Activated CD4-positive, alpha-beta T cell treated with anti-CD3 and anti-CD28 coated beads, Interleukin-2, amount 50 U/mL, for 48 hours (primary cell): ENCODE measurements around the gene DNER.

Experiments used
- DNase-seq, 2 experiments: peaks; one replicate each; pipeline ENCODE4 v3.0.0-alpha.2; 2020

Gene DNER

GRCh38 chr2:229313591-229313990 is 400.8 kb downstream of the DNER start:
- no peak for DNase-seq
